Muscle of leg (tissue), 11 donors: ENCODE data around the gene UGT1A5. TPM values are rescaled to one million over a fixed set of nuclear protein-coding genes. Genes with fewer than 3 reads are reported as not detected.

Source experiments
- DNase-seq: peaks from one replicate; pipeline ENCODE4 v3.0.0; 2013
- H3K27ac ChIP-seq: one replicate; pipeline ENCODE4 v1.5.1; 2013; ENCODE audit warnings: mild to moderate bottlenecking, low read length, control low read depth
- H3K27me3 ChIP-seq: one replicate; pipeline ENCODE4 v1.6.1; 2013; ENCODE audit warnings: low read length; ENCODE audit not compliant: control insufficient read depth, insufficient read depth
- H3K36me3 ChIP-seq: one replicate; pipeline ENCODE4 v1.6.1; 2013; ENCODE audit warnings: low read length; ENCODE audit not compliant: control insufficient read depth, insufficient read depth
- H3K4me1 ChIP-seq: one replicate; pipeline ENCODE4 v1.6.1; 2013; ENCODE audit warnings: low read length; ENCODE audit not compliant: control insufficient read depth, insufficient read depth
- H3K4me3 ChIP-seq: one replicate; pipeline ENCODE4 v1.5.1; 2013; ENCODE audit warnings: low read length, control low read depth
- H3K9me3 ChIP-seq: replicated peaks from 2 replicates; pipeline ENCODE4 v1.6.1; 2013; ENCODE audit warnings: low read depth, low read length; ENCODE audit not compliant: control insufficient read depth
- WGBS: methylation state at CpG from one replicate; pipeline ENCODE4 v1.1.5; 2013; ENCODE audit warnings: missing lambda C conversion rate; ENCODE audit not compliant: insufficient coverage; 5-methylcytosine and 5-hydroxymethylcytosine counted together
- polyA plus RNA-seq, 8 donors: library from polyadenylated mRNA; unstranded; fragments of 120-200 nt; gene quantifications; one replicate each; pipeline versions ENCODE4 v1.2.1 to v1.2.3, GENCODE V29; 2013; ENCODE audit warnings: inconsistent platforms in 1 of 8, low replicate concordance in 1 of 8; ENCODE audit not compliant: insufficient read length in 8 of 8, insufficient read depth in 1 of 8
- total RNA-seq: library from RNA; stranded (reverse); fragments of 120-200 nt; gene quantifications from one replicate; pipeline ENCODE4 v1.2.4, GENCODE V29; 2013

The UGT1A5 gene
- total and polyA plus RNA-seq, 9 donors: not detected

- Histone ChIP-seq H3K27ac (no peak overlapping the region), H3K4me1 (no peaks in the 10 kb centered on the region), H3K4me3 (no peak overlapping the region), H3K36me3 (no peaks in the 10 kb centered on the region), H3K9me3 (no peaks in the 10 kb centered on the region), H3K27me3 (no peaks in the 10 kb centered on the region)
- DNase-seq: no peak
- WGBS: 68% methylated on average over 3 of the region's 3 CpGs
Measured at GRCh38 chr2:233817361-233817911, 104.7 kb downstream of the UGT1A5 start.

- 89% methylated on average over 11 of the region's 11 CpGs for WGBS
- H3K9me3 ChIP-seq: no peaks in the 10 kb centered on the region
- no peaks in the 10 kb centered on the region for H3K4me1 ChIP-seq
Measured at GRCh38 chr2:233817995-233818638, 105.4 kb downstream of the UGT1A5 start.

GRCh38 chr2:233818639-233819621, 106.2 kb downstream of the UGT1A5 start:
- Histone ChIP-seq H3K27me3 (no peaks in the 10 kb centered on the region), H3K4me3 (no peak overlapping the region), H3K27ac (no peak overlapping the region), H3K4me1 (no peaks in the 10 kb centered on the region), H3K9me3 (no peaks in the 10 kb centered on the region), H3K36me3 (no peaks in the 10 kb centered on the region)
- no peak for DNase-seq
- WGBS: 72% methylated on average over 11 of the region's 17 CpGs

More at GRCh38 chr2:233817995-233818638, 105.4 kb downstream of the UGT1A5 start:
- no peaks in the 10 kb centered on the region for H3K27me3 ChIP-seq
- H3K36me3 ChIP-seq: no peaks in the 10 kb centered on the region
- H3K4me3 ChIP-seq: no peak overlapping the region
- DNase-seq: no peak
- no peak overlapping the region for H3K27ac ChIP-seq

- DNase-seq: no peak
- Histone ChIP-seq H3K27ac (no peak overlapping the region), H3K36me3 (no peaks in the 10 kb centered on the region), H3K27me3 (no peaks in the 10 kb centered on the region), H3K4me1 (no peaks in the 10 kb centered on the region), H3K9me3 (no peaks in the 10 kb centered on the region), H3K4me3 (no peak overlapping the region)
- 73% methylated on average over 14 of the region's 18 CpGs for WGBS
Measured at GRCh38 chr2:233819884-233820773, 107.4 kb downstream of the UGT1A5 start.

- no peaks in the 10 kb centered on the region for H3K4me1 ChIP-seq
- DNase-seq: no peak
- WGBS: 57% methylated on average over 3 of the region's 6 CpGs
Measured at GRCh38 chr2:233820774-233821105, 108.0 kb downstream of the UGT1A5 start.

GRCh38 chr2:233821196-233821595, 108.5 kb downstream of the UGT1A5 start:
- 75% methylated on average over 2 of the region's 3 CpGs for WGBS
- Histone ChIP-seq H3K9me3 (no peaks in the 10 kb centered on the region), H3K36me3 (no peaks in the 10 kb centered on the region), H3K27ac (no peak overlapping the region), H3K4me1 (no peaks in the 10 kb centered on the region), H3K4me3 (no peak overlapping the region), H3K27me3 (no peaks in the 10 kb centered on the region)
- no peak for DNase-seq

More at GRCh38 chr2:233820774-233821105, 108.0 kb downstream of the UGT1A5 start:
- H3K36me3 ChIP-seq: no peaks in the 10 kb centered on the region
- no peaks in the 10 kb centered on the region for H3K9me3 ChIP-seq
- no peak overlapping the region for H3K27ac ChIP-seq
- H3K4me3 ChIP-seq: no peak overlapping the region
- H3K27me3 ChIP-seq: no peaks in the 10 kb centered on the region

- Histone ChIP-seq H3K4me3 (no peak overlapping the region), H3K27me3 (no peaks in the 10 kb centered on the region), H3K4me1 (no peaks in the 10 kb centered on the region), H3K9me3 (no peaks in the 10 kb centered on the region), H3K36me3 (no peaks in the 10 kb centered on the region), H3K27ac (no peak overlapping the region)
- no peak for DNase-seq
- WGBS: 100% methylated on average over 3 of the region's 8 CpGs
Measured at GRCh38 chr2:233821709-233822100, 109.0 kb downstream of the UGT1A5 start.

GRCh38 chr2:233822101-233822771, 109.5 kb downstream of the UGT1A5 start:
- no peak overlapping the region for H3K4me3 ChIP-seq
- WGBS: 88% methylated on average over 17 of the region's 21 CpGs
- no peaks in the 10 kb centered on the region for H3K4me1 ChIP-seq
- no peak overlapping the region for H3K27ac ChIP-seq
- no peak for DNase-seq
- no peaks in the 10 kb centered on the region for H3K36me3 ChIP-seq
- no peaks in the 10 kb centered on the region for H3K27me3 ChIP-seq
- H3K9me3 ChIP-seq: no peaks in the 10 kb centered on the region
